Globus pallidus (tissue), 1 donor: ENCODE results near the gene COA6.

Source experiments
- DNase-seq: peaks from one replicate; pipeline ENCODE4 v3.0.0-alpha.2; 2015; ENCODE audit warnings: low spot score

Gene COA6

DNA sequence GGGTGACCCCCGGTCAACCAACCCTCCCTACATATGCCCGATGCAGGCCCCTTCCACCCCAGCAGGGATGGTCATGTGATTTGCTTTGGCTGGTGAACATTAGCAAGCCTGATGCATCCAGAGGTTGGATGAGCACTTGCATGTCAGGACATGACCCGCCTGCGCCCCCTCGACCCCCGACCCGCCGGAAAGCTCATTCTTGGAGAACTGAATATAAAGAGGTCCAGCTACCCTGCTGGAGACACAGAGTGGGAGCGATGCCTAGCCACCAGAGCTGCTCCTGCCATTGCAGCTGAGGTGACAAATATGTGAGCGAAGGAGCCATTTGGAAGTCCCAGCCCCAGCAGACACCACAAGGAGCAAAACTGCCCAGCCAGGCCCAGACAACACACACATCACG, 39.6 kb downstream of the COA6 start:
- no peak for DNase-seq

DNA sequence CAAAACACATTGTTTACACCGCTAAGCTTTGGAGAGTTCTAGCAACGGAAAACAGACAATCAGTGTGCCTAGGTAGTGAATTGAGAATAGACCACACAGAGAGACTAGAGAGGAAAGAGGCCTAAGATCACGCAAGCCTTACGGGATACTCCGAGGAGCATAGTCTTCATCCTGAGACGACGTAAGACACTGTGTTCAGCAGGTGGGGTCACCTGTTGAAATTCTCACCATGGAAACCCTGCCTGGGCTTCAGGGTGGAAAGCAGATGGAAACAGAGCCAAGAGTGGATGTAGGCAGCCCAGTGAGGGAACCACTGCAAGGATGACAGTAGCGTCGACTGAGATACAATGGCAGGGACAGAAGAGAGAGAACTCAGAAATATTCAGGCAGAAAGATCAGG, 40.2 kb downstream of the COA6 start:
- no peak for DNase-seq

DNA sequence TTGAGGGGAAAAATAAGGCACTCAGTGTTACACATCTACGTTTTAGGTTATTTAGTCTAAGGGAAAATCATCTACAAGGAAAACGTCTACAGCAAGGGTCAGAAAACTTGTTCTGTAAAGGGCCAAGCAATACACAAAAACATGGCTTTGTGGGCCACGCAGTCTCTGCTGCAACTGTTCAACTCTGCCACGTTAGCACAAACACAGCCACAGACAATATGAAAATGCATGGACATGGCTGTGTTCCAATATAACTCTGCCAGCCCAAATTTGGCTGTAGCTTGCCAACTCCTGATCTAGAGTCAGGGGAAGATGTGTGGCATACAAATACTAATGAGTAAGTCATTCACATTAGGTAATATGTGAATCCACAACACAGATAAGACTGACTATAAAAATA, 40.7 kb downstream of the COA6 start:
- DNase-seq, result no peak

DNA sequence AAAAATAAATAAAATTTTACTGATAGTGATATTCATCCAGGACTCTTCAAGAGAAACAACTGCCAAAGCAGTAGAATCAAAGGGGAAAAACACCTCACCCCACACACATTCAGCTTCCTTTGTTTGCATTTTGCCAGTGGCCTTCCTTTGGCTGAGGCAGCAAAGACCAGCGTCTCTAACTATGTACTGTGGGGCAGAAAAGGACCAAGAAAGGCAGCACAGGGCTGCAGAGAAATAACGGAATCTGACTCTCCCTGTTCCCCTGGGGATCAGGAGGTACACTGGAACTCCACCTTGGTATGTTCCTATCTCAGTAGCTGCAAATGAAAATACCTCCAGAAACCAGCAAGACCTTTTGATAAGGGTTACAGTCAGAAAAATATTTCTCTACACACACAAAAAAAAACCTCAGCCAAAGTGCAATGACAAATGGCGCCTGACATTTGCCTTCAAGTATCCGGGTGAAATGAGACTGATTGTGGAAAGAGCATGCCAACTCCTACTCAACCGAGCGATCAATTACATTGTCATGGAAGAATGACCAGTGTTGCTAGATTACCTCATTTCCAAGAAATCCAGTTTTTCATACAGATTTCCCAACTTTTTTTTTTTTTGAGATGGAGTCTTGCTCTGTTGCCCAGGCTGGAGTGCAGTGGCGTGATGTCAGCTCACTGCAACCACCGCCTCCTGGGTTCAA, 54.8 kb downstream of the COA6 start:
- DNase-seq, result no peak

DNA sequence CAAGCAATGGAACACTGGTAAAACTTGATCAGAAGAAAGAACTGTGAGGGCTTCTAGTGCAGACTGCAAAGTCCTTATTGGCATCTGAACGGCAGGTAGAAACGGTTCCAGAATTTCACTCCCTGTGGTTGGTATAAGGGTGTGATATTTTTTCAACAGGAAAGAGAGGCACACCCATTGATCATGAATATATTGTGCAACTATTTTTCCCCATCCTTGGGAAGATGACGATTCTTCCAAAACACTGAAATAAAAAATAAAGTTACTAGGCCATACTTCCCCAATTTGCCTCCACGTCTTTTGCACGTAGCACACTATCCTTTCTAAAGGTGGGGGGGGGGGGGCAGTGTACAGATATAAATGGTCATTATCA, 56.2 kb downstream of the COA6 start:
- DNase-seq, result no peak

DNA sequence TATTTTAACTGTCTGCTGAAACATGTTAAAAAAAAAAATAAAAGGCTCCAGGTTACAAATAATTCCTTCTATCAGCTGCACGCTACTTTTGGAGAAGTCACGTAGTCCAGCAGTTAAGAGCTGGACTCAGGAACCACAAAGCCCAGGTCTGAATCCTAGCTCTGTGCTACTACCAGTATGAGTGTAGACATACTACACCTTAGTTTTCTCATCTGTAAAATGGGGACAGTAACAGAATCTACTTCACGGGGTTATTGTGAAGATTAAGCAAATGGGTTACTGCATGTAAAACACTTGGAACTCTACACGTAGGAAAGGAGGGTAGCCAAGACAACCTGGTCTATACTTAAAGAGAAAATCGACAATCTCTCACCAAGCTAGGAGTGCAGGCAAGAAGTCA, 57.4 kb downstream of the COA6 start:
- DNase-seq, result no peak

DNA sequence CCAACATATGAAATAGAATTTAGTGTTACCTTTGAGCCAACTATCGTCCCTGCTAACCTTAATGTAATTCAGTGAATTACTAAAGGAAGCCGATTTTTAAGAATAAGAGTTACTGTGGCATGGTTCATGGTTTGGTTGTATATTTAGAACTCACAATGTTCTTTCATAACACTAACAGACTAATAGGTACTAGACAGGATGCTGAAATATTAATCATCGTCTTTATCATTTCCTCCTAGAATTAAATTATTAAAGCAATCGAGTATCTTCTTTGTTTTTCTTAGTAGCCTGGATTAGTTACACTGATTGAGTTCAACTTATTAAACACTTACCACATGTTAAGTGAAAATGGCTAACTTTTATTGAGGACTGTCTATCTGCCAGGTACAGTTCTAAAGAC, 58.0 kb downstream of the COA6 start:
- DNase-seq, result no peak

DNA sequence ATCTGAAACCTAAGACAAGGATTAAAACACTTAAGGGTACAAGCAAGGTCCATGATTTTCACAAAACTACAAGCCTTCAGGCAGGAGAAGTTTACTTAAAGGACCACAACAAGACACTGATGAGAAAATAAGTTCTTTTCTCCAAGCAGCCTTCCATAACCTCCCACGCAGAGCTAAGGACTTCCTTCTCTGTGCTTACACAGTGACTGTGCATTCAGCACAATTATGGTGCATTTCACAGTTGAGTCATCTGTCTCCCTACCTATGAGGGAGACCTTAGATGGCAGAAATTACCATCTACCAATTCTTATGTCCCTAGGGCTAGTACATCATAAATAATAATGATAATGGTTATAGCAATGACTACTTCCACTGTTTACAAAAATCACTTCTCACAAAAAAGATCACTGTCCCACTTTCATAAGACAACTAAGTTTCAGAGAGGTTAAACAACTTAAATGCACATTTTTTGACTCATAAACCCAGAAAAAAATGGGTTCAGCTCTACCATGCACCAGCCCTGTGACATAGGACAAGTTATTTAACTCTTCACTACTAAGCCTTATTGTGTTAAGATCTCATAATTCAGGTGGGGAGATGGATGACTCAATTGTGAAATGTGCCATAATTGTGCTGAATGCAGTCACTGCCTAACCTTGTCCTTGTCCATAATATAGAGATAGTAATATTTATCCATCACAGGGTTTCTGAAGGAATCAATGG, 60.5 kb downstream of the COA6 start:
- DNase-seq, result no peak
